ENCODE data around the gene GPHN.

Gene GPHN

DNA sequence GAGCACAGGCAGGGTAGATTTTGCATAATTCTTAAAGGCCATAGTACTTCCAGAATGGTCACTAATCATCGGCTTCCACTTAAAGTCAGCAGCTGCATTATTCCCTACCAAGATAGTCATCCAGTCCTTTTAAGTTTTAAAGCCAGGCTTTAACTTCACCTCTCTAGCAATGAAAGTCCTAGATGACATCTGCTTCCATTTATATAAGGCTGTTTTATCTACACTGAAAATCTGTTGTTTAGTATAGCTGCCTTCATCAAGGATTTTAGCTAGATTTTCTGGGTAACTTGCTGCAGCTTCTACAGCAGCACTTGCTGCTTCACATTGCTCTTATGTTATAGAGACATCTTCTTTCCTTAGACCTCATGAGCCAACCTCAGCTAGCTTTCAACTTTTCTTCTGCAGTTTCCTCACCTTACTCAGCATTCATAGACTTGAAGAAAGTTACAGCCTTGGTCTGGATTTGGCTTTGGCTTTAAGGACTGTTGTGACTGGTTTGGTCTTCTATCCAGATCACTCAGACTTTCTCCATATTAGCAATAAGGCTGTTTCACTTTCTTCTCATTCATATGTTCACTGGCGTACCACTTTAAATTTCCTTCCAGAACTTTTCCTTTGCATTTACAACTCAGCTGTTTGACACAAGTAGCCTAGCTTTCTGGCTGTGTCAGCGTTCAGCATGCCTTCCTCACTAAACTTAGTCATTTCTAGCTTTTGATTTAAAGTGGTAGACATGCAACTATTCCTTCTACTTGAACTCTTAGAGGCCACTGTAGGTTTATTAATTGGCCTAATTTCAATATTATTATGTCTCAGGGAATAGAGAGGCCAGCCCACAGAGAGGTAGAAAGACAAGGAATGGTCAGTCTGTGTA lies 471.4 kb downstream of the GPHN start:
- no peaks in the 10 kb centered on the region for H3K27me3 ChIP-seq
- TF ChIP-seq, protein P1, sequence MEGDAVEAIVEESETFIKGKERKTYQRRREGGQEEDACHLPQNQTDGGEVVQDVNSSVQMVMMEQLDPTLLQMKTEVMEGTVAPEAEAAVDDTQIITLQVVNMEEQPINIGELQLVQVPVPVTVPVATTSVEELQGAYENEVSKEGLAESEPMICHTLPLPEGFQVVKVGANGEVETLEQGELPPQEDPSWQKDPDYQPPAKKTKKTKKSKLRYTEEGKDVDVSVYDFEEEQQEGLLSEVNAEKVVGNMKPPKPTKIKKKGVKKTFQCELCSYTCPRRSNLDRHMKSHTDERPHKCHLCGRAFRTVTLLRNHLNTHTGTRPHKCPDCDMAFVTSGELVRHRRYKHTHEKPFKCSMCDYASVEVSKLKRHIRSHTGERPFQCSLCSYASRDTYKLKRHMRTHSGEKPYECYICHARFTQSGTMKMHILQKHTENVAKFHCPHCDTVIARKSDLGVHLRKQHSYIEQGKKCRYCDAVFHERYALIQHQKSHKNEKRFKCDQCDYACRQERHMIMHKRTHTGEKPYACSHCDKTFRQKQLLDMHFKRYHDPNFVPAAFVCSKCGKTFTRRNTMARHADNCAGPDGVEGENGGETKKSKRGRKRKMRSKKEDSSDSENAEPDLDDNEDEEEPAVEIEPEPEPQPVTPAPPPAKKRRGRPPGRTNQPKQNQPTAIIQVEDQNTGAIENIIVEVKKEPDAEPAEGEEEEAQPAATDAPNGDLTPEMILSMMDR (IDR thresholded peaks at IDR 0.05; ENCODE audit: low read depth, low read length) = no peak
- H3K4me1 ChIP-seq = no peaks in the 10 kb centered on the region
- H3K4me3 ChIP-seq (ENCODE audit: low read depth, low read length) = no peak overlapping the region
- H3K36me3 ChIP-seq = no peaks in the 10 kb centered on the region
- H3K9me3 ChIP-seq = no peaks in the 10 kb centered on the region
- DNase-seq = no peak

DNA sequence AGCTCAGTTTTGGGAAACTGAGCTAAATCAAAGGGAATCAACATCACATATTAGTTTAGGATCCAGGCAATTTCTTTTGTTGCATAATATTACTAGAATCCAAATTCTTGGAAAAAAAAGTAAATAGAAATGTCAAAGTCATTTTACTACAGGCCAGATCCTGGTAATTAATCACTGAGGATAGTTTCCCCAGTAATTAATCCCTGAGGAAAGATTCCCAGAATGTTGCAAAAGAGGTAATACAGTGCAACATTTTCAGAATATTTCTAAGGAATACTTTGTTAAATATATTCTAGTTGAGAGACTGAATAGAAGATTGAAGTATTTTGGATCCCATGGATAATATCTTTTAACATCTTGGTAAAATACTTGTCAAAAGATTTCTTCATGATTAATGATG lies 474.3 kb downstream of the GPHN start:
- no peak overlapping the region for H3K4me3 ChIP-seq (ENCODE audit: low read depth, low read length)
- TF ChIP-seq, protein P1 (IDR thresholded peaks at IDR 0.05; ENCODE audit: low read depth, low read length) = no peak

DNA sequence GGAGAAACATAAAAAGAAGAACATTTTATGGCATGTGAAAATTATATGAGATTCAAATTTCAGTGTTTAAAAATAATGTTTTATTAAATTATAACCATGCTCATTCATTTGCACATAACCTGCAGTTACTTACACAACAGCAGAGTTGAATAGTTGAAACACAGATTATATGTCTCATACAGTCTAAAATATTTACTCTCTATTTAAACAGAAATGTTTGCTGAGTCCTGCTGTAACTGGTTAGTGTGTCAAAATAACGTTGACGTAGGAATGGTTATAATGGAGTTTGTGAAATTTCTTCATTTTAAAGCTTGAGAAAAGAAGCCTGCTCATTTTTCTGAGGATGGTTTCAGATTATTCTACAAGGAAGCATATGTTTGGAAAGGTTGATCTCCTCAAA lies 484.8 kb downstream of the GPHN start:
- no peak for DNase-seq
- Histone ChIP-seq H3K27me3 (no peaks in the 10 kb centered on the region), H3K4me3 (ENCODE audit: low read depth, low read length) (no peak overlapping the region), H3K9me3 (no peaks in the 10 kb centered on the region), H3K36me3 (no peaks in the 10 kb centered on the region), H3K4me1 (no peaks in the 10 kb centered on the region)
- TF ChIP-seq, protein P1 (IDR thresholded peaks at IDR 0.05; ENCODE audit: low read depth, low read length) = no peak

More for the DNA sequence above, 474.3 kb downstream of the GPHN start:
- Histone ChIP-seq H3K27me3 (no peaks in the 10 kb centered on the region), H3K4me1 (no peaks in the 10 kb centered on the region), H3K36me3 (no peaks in the 10 kb centered on the region), H3K9me3 (no peaks in the 10 kb centered on the region)
- no peak for DNase-seq

DNA sequence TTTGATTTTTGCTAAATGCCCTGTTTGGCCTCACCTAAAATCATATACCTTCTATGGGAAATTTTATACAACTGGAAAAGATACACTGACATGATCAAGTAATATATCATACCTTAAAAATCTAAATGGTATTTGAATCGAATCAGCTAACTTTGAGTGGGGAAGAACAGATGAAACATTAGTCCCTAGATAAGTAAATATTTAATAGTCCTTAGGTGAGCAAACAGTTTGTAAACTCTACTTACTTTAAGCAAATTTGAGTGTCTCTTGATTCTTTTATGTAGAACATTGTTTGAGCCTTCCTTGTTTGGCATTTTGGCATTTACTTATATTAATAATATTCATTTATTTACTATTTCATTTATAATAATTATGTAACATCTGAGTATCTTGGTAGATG lies 485.6 kb downstream of the GPHN start:
- no peak for DNase-seq
- TF ChIP-seq, protein P1 (IDR thresholded peaks at IDR 0.05; ENCODE audit: low read depth, low read length) = no peak
- no peak overlapping the region for H3K4me3 ChIP-seq (ENCODE audit: low read depth, low read length)

DNA sequence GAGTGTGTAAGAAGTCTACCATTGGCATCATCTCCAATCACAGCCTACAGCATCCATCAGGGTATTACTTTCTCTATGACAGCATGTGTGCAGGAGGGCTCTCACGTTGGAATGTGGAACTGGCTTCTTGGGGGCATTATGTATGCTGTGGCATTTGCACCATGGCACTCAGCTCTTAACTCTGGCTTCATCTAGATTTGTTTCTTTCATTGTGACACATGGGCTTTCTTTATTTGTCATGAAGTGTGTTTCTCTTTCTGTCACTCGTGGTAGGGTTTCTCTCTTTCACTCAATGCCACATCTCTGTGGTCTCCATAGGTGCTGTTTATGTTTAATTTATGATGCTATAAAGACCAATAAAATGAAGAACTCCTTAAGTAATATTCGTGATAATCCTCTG lies 490.1 kb downstream of the GPHN start:
- Histone ChIP-seq H3K9me3 (no peaks in the 10 kb centered on the region), H3K36me3 (no peaks in the 10 kb centered on the region), H3K27me3 (no peaks in the 10 kb centered on the region), H3K4me1 (no peaks in the 10 kb centered on the region), H3K4me3 (ENCODE audit: low read depth, low read length) (no peak overlapping the region)
- TF ChIP-seq, protein P1 (IDR thresholded peaks at IDR 0.05; ENCODE audit: low read depth, low read length) = no peak
- DNase-seq = no peak

More for the DNA sequence above, 485.6 kb downstream of the GPHN start:
- Histone ChIP-seq H3K9me3 (no peaks in the 10 kb centered on the region), H3K36me3 (no peaks in the 10 kb centered on the region), H3K4me1 (no peaks in the 10 kb centered on the region), H3K27me3 (no peaks in the 10 kb centered on the region)

DNA sequence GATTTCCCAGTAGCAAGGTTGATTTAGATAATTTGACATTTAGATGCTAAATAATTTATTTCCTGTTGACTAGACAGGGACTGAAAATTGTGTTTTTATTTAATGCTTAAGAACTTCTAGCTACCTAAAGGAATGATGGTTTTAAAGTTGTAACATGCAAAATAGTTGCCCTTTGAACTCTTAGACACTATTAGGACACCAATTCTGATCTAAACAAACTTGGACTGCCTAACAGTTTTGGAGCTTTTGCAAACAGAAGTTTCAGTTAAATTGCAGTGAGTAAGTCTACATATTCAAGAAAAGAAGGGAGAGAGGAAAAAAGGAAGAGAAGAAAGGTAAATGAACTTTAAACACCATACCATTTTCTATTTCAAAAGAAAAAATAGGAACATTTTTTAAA lies 492.0 kb downstream of the GPHN start:
- no peak for DNase-seq
- TF ChIP-seq, protein P1 (IDR thresholded peaks at IDR 0.05; ENCODE audit: low read depth, low read length) = no peak
- H3K9me3 ChIP-seq = no peaks in the 10 kb centered on the region
- H3K27me3 ChIP-seq = no peaks in the 10 kb centered on the region
- H3K4me3 ChIP-seq (ENCODE audit: low read depth, low read length) = no peak overlapping the region
- no peaks in the 10 kb centered on the region for H3K36me3 ChIP-seq
- no peaks in the 10 kb centered on the region for H3K4me1 ChIP-seq

All from BE2C (cell line).